H1 (cell line): ENCODE measurements around the gene SYT6. TPM values are rescaled to one million over a fixed set of nuclear protein-coding genes. Genes with fewer than 3 reads are reported as not detected.
A peak's percentile ranks its signal among the peaks of the same experiment; 100 is the strongest.

Source experiments
- CTCF ChIA-PET: fragments of 300-600 bp; sonication (Branson Sonifier 250); formaldehyde crosslinking; loops from one replicate; lab custom pipeline; 2021; ENCODE audit not compliant: partially characterized antibody; lab: Charles Lee
- POLR2A ChIA-PET: fragments of 300-600 bp; sonication (Branson Sonifier 250); formaldehyde crosslinking; loops from one replicate; lab custom pipeline; 2021; ENCODE audit warnings: inconsistent platforms; ENCODE audit not compliant: partially characterized antibody; lab: Charles Lee
- DNase-seq, 2 experiments: peaks; one replicate each; pipeline versions ENCODE4 v3.0.0 to v3.0.0-alpha.2; 2010 to 2022; ENCODE audit warnings: low spot score in 2 of 2, low read depth in 1 of 2, mixed read lengths in 1 of 2
- FAIRE-seq: peaks from 2 replicates; lab custom pipeline; 2011; peaks lifted over from hg19 to GRCh38; lab: Jason Lieb, UNC
- H2AFZ ChIP-seq: 2 replicates; pipeline ENCODE4 v1.8.1; 2012; ENCODE audit warnings: low read length, inconsistent platforms
- H2AK5ac ChIP-seq: 2 replicates; pipeline ENCODE4 v1.6.1; 2013; ENCODE audit warnings: low read depth, low read length
- H2BK120ac ChIP-seq: replicated peaks from 2 replicates; pipeline ENCODE3; 2013; ENCODE audit warnings: low read depth, low read length, inconsistent platforms
- H2BK12ac ChIP-seq: 2 replicates; pipeline ENCODE4 v1.6.1; 2013; ENCODE audit warnings: low read depth, low read length
- H2BK15ac ChIP-seq: 2 replicates; pipeline ENCODE4 v1.6.1; 2013; ENCODE audit warnings: low read length
- H2BK20ac ChIP-seq: 2 replicates; pipeline ENCODE4 v1.6.1; 2013; ENCODE audit warnings: low read length
- H2BK5ac ChIP-seq: 2 replicates; pipeline ENCODE4 v1.6.1; 2013; ENCODE audit warnings: low read depth, low read length
- H3K14ac ChIP-seq: 2 replicates; pipeline ENCODE4 v1.6.1; 2013; ENCODE audit warnings: inconsistent platforms; ENCODE audit not compliant: insufficient read length
- H3K18ac ChIP-seq: 2 replicates; pipeline ENCODE4 v1.6.1; 2013; ENCODE audit warnings: low read length; ENCODE audit errors: extremely low read depth
- H3K23ac ChIP-seq: 2 replicates; pipeline ENCODE4 v1.6.1; 2013; ENCODE audit warnings: inconsistent platforms; ENCODE audit not compliant: insufficient read length
- H3K23me2 ChIP-seq: 2 replicates; pipeline ENCODE4 v1.6.1; 2013; ENCODE audit warnings: low read depth, low read length
- H3K27ac ChIP-seq: 2 replicates; pipeline ENCODE4 v1.6.1; 2011; ENCODE audit warnings: low read depth, low read length, inconsistent platforms
- H3K27me3 ChIP-seq, 4 experiments: replicated peaks in 1 of 4; 1 replicate in 1 of 4; 2 replicates in 3 of 4; pipeline versions ENCODE4 v1.6.1 to v1.8.1; 2011 to 2013; ENCODE audit warnings: low read length in 3 of 4, mild to moderate bottlenecking in 3 of 4, inconsistent platforms in 2 of 4, mixed read lengths in 2 of 4, moderate library complexity in 1 of 4; ENCODE audit not compliant: control insufficient read depth in 3 of 4, insufficient read depth in 3 of 4; ENCODE audit errors: extremely low read depth in 1 of 4
- H3K36me3 ChIP-seq, 4 experiments: 2 replicates each; pipeline versions ENCODE4 v1.6.1 to v1.8.1; 2011 to 2013; ENCODE audit warnings: mild to moderate bottlenecking in 4 of 4, low read length in 3 of 4, moderate library complexity in 2 of 4, control low read depth in 1 of 4, inconsistent platforms in 1 of 4; ENCODE audit not compliant: insufficient read depth in 4 of 4, control insufficient read depth in 2 of 4
- H3K4ac ChIP-seq: replicated peaks from 2 replicates; pipeline ENCODE3; 2013; ENCODE audit warnings: low read length, low read depth, mixed read lengths, inconsistent platforms; ENCODE audit not compliant: insufficient read length
- H3K4me1 ChIP-seq, 4 experiments: replicated peaks in 1 of 4; 1 replicate in 1 of 4; 2 replicates in 3 of 4; pipeline versions ENCODE4 v1.6.1 to v1.8.1; 2011 to 2013; ENCODE audit warnings: low read length in 3 of 4, inconsistent platforms in 2 of 4, mixed read lengths in 1 of 4; ENCODE audit not compliant: insufficient read depth in 4 of 4, control insufficient read depth in 3 of 4
- H3K4me2 ChIP-seq, 2 experiments: 2 replicates each; pipeline versions ENCODE4 v1.6.1 to v1.8.1; 2011 to 2013; ENCODE audit warnings: low read depth in 2 of 2, low read length in 2 of 2, control low read depth in 1 of 2, inconsistent platforms in 1 of 2, mild to moderate bottlenecking in 1 of 2; ENCODE audit not compliant: insufficient read depth in 1 of 2
- H3K4me3 ChIP-seq, 4 experiments: fragments of 200-600, 300-600 bp in 1 of 4; sonication (generic), shearing (Covaris generic), sonication (Bioruptor Twin) in 1 of 4; 2 replicates each; pipeline versions ENCODE4 v1.5.1 to v1.8.1; 2011 to 2016; ENCODE audit warnings: low read length in 4 of 4, low read depth in 3 of 4, control low read depth in 2 of 4, inconsistent platforms in 2 of 4, mild to moderate bottlenecking in 2 of 4, mixed read lengths in 1 of 4, moderate library complexity in 1 of 4; ENCODE audit not compliant: insufficient read depth in 2 of 4; ENCODE audit errors: extremely low read depth in 1 of 4
- H3K56ac ChIP-seq: replicated peaks from 2 replicates; pipeline ENCODE3; 2013; ENCODE audit warnings: low read depth, mild to moderate bottlenecking, mixed read lengths, low read length, inconsistent platforms; ENCODE audit not compliant: insufficient read length
- H3K79me1 ChIP-seq: 2 replicates; pipeline ENCODE4 v1.6.1; 2013; ENCODE audit warnings: low read depth, low read length, control low read depth
- H3K79me2 ChIP-seq, 2 experiments: 2 replicates each; pipeline versions ENCODE4 v1.6.1 to v1.8.1; 2012 to 2013; ENCODE audit warnings: low read length in 2 of 2, mild to moderate bottlenecking in 2 of 2, inconsistent platforms in 1 of 2; ENCODE audit not compliant: insufficient read depth in 2 of 2, control insufficient read depth in 1 of 2
- H3K9ac ChIP-seq, 4 experiments: replicated peaks in 1 of 4; 1 replicate in 1 of 4; 2 replicates in 3 of 4; pipeline versions ENCODE4 v1.6.1 to v1.8.1; 2011 to 2013; ENCODE audit warnings: low read depth in 3 of 4, low read length in 3 of 4, control low read depth in 2 of 4, mild to moderate bottlenecking in 2 of 4, moderate library complexity in 2 of 4, inconsistent platforms in 1 of 4; ENCODE audit errors: extremely low read depth in 1 of 4
- H3K9me3 ChIP-seq, 2 experiments: 2 replicates each; pipeline versions ENCODE4 v1.6.1 to v1.8.1; 2012 to 2013; ENCODE audit warnings: mild to moderate bottlenecking in 2 of 2, moderate library complexity in 2 of 2, control low read depth in 1 of 2, inconsistent platforms in 1 of 2, low read depth in 1 of 2, low read length in 1 of 2, mixed read lengths in 1 of 2; ENCODE audit not compliant: insufficient read depth in 2 of 2
- H4K20me1 ChIP-seq, 2 experiments: replicated peaks in 1 of 2; 2 replicates each; pipeline versions ENCODE3 to v1.8.1; 2011 to 2013; ENCODE audit warnings: inconsistent platforms in 2 of 2, low read length in 2 of 2, mild to moderate bottlenecking in 1 of 2; ENCODE audit not compliant: insufficient read depth in 2 of 2, control insufficient read depth in 1 of 2
- H4K5ac ChIP-seq: 2 replicates; pipeline ENCODE4 v1.6.1; 2013; ENCODE audit warnings: low read length, low read depth, mixed read lengths, inconsistent platforms; ENCODE audit not compliant: insufficient read length
- H4K8ac ChIP-seq: 2 replicates; pipeline ENCODE4 v1.8.0; 2013; ENCODE audit warnings: mild to moderate bottlenecking, moderate library complexity, low read length, inconsistent platforms; ENCODE audit not compliant: insufficient read depth; ENCODE audit errors: extremely low read depth
- H4K91ac ChIP-seq: replicated peaks from 2 replicates; pipeline ENCODE3; 2013; ENCODE audit warnings: low read length, mixed read lengths, inconsistent platforms; ENCODE audit not compliant: insufficient read length
- RAD21 ChIP-seq, 2 experiments: IDR thresholded peaks in 1 of 2; conservative IDR thresholded peaks in 1 of 2; 2 replicates each; pipeline ENCODE4 v1.6.1; 2011; ENCODE audit warnings: low read depth in 2 of 2, low read length in 2 of 2, improper control_type of control experiment in 1 of 2, inconsistent platforms in 1 of 2, mild to moderate bottlenecking in 1 of 2, moderate library complexity in 1 of 2
- SAP30 ChIP-seq: fragments of 300-600 bp; sonication (generic); IDR thresholded peaks from 2 replicates; pipeline ENCODE4 v1.7.1; 2012; ENCODE audit warnings: low read length, moderate library complexity, mild to moderate bottlenecking, inconsistent platforms; ENCODE audit not compliant: insufficient read depth, insufficient replicate concordance
- SIN3A ChIP-seq, 2 experiments: IDR thresholded peaks in 1 of 2; conservative IDR thresholded peaks in 1 of 2; 2 replicates each; pipeline ENCODE4 v1.6.1; 2011 to 2012; ENCODE audit warnings: low read length in 2 of 2, improper control_type of control experiment in 1 of 2, low read depth in 1 of 2, mild to moderate bottlenecking in 1 of 2
- SP4 ChIP-seq: IDR thresholded peaks from 2 replicates; pipeline ENCODE4 v1.6.1; 2012; ENCODE audit warnings: low read length, inconsistent platforms
- WGBS, 2 experiments: shearing (Covaris generic) in 1 of 2; methylation state at CpG; one replicate each; pipeline versions ENCODE4 v1.1.6 to v1.1.7; 2013 to 2015; ENCODE audit warnings: low lambda C conversion rate in 2 of 2, mixed read lengths in 2 of 2, inconsistent platforms in 1 of 2, low coverage in 1 of 2, missing lambda C conversion rate in 1 of 2; ENCODE audit not compliant: insufficient replicate concordance in 2 of 2, insufficient coverage in 1 of 2, insufficient read length in 1 of 2; ENCODE audit errors: extremely low coverage in 1 of 2, missing lambda C conversion rate in 1 of 2; 5-methylcytosine and 5-hydroxymethylcytosine counted together
- polyA plus RNA-seq, 7 experiments: library from polyadenylated mRNA; depleted of rRNA in 3 of 7; stranded (reverse) in 5 of 7; unstranded in 2 of 7; fragments of >200 nt in 5 of 7; fragments of 200-250 nt in 2 of 7; gene quantifications; 1 replicate in 5 of 7; 2 replicates in 1 of 7; 4 replicates in 1 of 7; pipeline versions ENCODE4 v1.2.1 to v1.2.3, GENCODE V29; 2011 to 2013; ENCODE audit warnings: missing spikeins in 2 of 7, mixed read lengths in 2 of 7
- total RNA-seq: library from RNA; stranded (reverse); fragmentation: NEBNext Ultra II Directional; extraction: Animal tissue kit (Norgen Biotek cat#: 25700); gene quantifications from 2 replicates; pipeline ENCODE4 v1.2.1, GENCODE V29; 2021

SYT6 gene
- total and polyA plus RNA-seq, 2 of the 8 experiments (the other 6 are each of a cell fraction or from before 2014, with no cell fraction given) = 33.7 to 83.5 TPM

GRCh38 chr1:114154146-114154962 lies 685 bp upstream of the SYT6 start:
- H3K4me1 ChIP-seq = peaks cover 7 to 39% (median 20%) of the 10 kb centered on the region in 4 experiments

More at GRCh38 chr1:114154146-114154962, 685 bp upstream of the SYT6 start:
- TF ChIP-seq SP4 (no peak), RAD21 (IDR thresholded peaks at IDR 0.05 in 1 of 2, conservative IDR thresholded peaks at IDR 0.05 in 1 of 2; ENCODE audit: low read depth in 2 of 2, low read length in 2 of 2) (no peak), SIN3A (conservative IDR thresholded peaks at IDR 0.05 in 1 of 2, IDR thresholded peaks at IDR 0.05 in 1 of 2; ENCODE audit: low read depth in 1 of 2, low read length in 2 of 2) (peak in 1 of 2 experiments; percentile 66; a peak in 2 of 4 replicates), SAP30 (peak; percentile 8)
- Histone ChIP-seq H3K4ac (no peak overlapping the region), H2AFZ (no peak overlapping the region), H3K9me3 (no peaks in the 10 kb centered on the region), H4K5ac (no peak overlapping the region), H3K27me3 (peaks cover 0 to 23% (median 21%) of the 10 kb centered on the region in 4 experiments; a peak in 6 of 7 replicates), H3K27ac (no peak overlapping the region), H3K36me3 (peaks cover 0 to 18% (median 5%) of the 10 kb centered on the region in 4 experiments; a peak in 6 of 8 replicates), H3K23me2 (peaks cover 22% of the 10 kb centered on the region), H4K91ac (no peak overlapping the region), H3K79me2 (peaks cover 29 to 39% of the 10 kb centered on the region in 2 experiments), H2BK120ac (no peak overlapping the region), H2BK5ac (no peak overlapping the region; the same call in 1 of the 2 replicates), H2AK5ac (no peak overlapping the region), H2BK15ac (no peak overlapping the region), H3K23ac (no peak overlapping the region), H3K14ac (no peak overlapping the region), H2BK20ac (peak overlapping the region; percentile 72; the same call in 1 of the 2 replicates), H3K9ac (no peak overlapping the region), H4K8ac (no peak overlapping the region), H2BK12ac (peak overlapping the region; percentile 18; the same call in 1 of the 2 replicates), H3K79me1 (peaks cover 17% of the 10 kb centered on the region), H3K4me2 (peak overlapping the region; percentile 87 to 100), H3K18ac (no peak overlapping the region), H3K4me3 (peak overlapping the region; percentile 79 to 85 (median 82)), H3K56ac (no peak overlapping the region), H4K20me1 (peaks cover 11 to 17% of the 10 kb centered on the region in 2 experiments)
- ChIA-PET POLR2A (interaction anchor here (0.9 to 2.6 kb wide), 7 partner anchors 10 to 177 kb away, joined by 3 to 13 read pairs (median 4); partner anchors contain the start of gene OLFML3), CTCF (interaction anchor here (0.8 to 2.6 kb wide), 10 partner anchors 9 to 176 kb away, joined by 3 to 12 read pairs (median 4); partner anchors contain the start of gene OLFML3)
- peak in 1 of 2 experiments; percentile 85 for DNase-seq
- FAIRE-seq = no peak
- 31% methylated on average over 35 of the region's 41 CpGs; no CpG with 5 or more reads in 1 of the 2 experiments for WGBS, 2 experiments
